Hematopoietic multipotent progenitor cell treated with erythropoietin and hydrocortisone succinate and interleukin-3 and kit ligand, for 8 days (in vitro differentiated cells): ENCODE data around the gene C17orf67.

Source experiments
- DNase-seq: peaks from one replicate; pipeline ENCODE4 v3.0.0-alpha.2; 2015

The C17orf67 gene, protein sequence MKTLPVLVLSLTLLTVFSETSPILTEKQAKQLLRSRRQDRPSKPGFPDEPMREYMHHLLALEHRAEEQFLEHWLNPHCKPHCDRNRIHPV

DNA sequence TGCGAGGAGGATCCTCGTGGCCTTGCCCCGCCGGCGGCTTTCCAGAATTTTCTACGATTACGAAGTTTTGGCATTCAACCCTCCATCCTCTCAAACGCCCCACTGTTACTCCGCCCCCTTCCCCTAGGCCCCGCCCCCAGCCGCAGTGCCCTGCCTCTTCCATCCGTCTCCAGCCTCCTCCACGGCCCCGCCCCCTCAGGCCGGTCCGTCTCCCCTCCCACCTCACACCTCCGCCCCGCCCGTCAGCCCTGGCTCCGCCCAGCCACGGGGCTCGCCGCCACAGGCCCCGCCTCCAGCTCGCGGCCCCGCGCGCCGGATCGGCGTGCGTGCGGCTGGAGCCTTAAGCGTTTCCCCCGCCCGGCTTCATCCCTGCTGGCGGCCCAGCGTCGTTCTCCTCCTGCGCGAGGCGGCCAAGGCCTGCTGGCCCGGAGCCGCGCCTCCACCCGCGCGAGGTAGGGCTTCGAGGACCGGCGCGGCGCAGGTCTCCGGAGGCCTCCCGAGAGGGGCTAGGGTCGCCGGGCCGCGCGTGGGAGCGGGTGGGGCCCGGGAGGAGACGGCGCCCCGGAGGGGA, at the start of gene C17orf67, which contains the start of gene DGKE:
Gene C17orf67, minus strand, starts transcription at position 112 of the 571 bp plus-strand sequence. CDS start 18,110 bp downstream, outside the sequence.
Gene DGKE, plus strand, starts transcription at position 343 of the 571 bp plus-strand sequence. CDS start 645 bp downstream, outside the sequence.
- DNase-seq, result peak; percentile 93

DNA sequence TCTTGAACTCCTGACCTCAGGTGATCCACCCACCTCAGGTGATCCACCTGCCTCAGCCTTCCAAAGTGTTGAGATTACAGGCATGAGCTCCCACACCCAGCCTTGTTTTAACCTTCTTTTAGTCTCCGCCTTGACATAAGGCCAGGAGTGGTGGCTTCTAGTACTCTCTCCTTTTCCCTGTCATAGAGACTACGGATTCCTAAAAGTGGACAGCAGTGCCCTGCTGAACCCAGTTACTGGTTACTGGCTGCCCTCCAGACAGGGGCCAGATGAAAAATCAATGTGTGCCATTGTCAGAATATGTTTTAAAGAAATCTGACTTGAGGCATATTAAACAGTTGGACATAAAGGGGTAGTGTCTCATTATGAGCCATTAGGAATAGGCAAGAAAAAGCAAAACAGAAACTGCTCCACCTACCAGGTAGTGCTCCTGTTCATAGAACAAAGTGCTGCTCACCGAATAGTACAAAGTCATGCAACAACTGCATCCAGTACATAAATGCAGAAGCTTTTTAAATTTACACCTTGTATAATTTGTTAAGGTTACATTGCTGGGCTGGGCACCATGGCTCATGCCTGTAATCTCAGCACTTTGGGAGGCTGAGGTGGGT, 48.1 kb upstream of the C17orf67 start:
- no peak for DNase-seq

DNA sequence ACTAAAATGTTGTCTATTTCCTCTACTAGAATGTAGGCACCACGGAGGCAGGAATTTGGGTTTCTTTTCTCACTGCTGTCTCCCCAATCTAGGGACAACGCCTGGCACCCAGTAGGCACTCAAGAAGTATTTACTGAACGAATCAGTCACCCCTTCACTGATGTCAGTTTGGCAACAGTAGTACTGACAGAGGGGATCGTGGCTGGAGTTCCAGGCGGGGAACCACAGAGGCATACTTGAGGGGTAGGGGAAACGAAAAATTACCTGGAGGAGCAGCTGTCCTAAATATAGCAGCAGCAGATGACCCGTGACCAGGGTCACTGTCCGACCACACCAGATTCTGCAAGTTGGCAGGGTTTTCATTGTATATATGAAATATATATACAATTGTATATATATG, 46.9 kb upstream of the C17orf67 start:
- no peak for DNase-seq

DNA sequence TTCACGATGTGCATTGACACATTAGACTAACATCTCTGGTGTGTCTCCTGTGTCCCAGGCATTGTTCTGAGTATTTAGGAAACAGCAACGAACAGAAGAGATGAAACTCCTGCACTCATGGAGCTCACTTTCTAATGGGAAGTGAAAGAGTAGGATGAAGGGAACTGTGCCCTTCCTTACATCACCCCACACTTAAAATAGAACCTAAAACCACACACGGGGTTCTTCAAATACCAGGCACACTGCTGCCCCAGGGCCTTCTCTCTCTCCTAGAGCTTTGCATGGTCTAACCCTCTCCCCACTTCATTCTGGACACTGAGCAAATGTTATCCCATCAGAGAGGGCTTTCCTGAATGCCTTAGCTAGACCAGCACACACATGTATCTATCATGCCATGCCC, 46.4 kb upstream of the C17orf67 start:
- no peak for DNase-seq

DNA sequence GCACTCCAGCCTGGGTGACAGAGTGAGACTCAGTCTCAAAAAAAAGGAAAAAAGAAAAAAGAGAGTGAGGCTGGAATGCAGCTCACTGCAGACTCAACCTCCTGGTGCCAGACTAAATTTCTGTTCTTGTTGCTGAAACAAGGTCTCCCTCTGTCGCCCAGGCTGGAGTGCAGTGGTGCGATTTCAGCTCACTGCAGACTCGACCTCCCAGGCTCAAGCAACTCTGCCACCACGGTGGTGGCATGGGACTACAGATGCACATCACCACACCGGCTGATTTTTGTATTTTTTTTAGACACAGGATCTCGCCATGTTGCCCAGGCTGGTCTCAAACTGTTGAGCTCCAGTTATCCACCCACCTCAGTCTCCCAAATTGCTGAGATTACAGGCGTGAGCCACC, 45.6 kb upstream of the C17orf67 start:
- DNase-seq, result no peak

DNA sequence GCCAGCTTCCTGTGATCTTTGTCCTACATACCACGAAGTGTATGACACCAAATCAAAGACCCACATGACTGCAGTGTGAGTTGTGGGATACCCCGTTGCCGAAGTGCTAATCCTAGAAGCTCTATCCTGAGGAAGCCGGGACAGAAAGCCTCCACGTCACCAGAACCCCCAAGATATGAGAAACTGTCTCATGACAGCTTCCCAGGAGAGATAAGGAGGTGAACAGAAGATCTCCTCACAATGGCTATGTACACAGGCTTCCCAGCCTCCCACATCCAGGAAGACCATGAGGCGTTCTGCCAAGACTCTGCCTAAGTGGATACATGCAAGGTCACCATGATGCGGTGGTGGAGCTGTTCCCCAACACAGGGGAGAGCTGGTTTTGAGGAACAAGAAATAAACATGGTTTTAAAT, 43.1 kb upstream of the C17orf67 start:
- no peak for DNase-seq

DNA sequence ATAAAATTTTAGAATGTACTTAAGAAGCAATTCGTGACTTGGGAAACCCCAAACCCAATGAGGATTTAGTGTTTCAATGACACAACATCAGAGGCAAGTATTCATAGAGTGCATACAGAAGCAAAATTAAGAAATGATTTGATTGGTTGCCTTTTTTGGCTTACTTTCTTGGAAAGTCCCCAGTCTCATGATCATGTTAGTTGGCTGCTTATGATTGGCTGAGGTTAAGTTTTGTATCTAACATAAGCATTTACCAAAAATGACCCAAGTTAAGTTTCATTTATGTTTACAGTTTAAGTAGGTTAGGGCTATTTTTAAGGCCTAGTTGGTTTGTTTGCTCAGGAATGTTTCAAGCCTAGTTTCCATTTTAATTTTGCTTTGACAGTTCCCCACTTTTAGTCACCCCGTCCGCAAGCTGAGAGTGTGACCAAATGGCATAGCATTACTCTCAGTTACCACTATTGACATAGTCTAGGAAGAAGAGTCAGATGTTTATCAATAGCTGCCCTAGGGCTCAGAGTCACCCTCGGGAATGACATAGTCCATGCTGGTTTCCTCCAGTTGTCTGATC, 36.4 kb upstream of the C17orf67 start:
- DNase-seq, result no peak

DNA sequence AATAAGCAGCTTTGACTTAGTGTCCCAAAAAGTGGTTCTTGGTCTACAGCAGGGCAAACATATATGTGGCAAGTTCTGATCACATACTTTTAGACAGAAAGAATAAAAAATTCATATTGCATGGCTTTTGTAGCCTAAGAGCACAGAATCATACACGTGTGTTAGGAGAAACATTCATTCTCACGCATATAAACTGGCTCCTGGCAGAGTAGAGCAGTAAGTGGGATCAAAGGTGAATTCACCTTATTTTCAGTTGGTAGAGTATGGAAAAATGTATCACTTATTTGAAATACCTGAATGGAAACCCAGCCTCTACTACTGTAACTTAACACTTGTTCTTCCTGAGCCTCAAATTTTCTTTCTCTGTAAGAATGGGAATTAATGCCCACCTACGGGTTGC, 35.0 kb upstream of the C17orf67 start:
- DNase-seq, result no peak

DNA sequence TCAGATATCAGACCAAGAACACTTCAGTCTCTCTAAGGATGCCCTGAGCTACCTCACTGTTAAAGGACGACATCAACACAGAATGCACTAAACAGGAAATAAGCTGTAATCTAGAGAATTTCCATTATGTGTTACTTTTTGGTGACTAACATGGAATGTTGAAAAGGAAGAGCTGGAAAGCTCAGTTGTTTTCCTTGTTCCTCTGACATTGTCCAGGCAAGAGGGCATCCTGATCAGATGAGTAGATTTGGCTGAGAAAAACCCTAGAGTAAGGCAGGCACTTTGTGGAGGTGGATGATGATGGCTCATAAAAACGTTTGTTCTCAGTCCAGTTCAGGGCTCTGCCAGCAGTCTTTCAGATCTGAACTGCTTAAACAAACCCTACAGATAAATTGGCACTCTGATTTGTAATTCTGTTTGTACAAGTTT, 34.2 kb upstream of the C17orf67 start:
- DNase-seq, result no peak

DNA sequence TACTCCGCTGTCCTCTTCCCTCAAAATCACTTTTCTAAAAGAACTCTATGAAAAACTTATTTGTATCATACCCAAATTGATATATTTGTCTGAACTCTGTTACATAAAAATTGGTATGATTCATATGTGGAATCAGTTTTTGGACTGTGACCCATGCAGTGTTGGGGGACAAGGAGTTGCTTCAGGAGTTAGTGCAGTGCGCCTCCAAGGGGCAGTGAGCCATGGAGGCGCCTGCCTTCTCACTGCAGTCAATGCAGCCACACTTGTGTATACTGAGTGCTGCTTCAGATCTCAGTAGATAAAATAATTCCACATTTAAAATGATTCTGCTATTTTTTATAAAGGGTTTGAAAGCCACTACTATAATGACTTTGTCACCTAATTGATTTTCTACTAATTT, 32.8 kb upstream of the C17orf67 start:
- DNase-seq, result peak; percentile 44

DNA sequence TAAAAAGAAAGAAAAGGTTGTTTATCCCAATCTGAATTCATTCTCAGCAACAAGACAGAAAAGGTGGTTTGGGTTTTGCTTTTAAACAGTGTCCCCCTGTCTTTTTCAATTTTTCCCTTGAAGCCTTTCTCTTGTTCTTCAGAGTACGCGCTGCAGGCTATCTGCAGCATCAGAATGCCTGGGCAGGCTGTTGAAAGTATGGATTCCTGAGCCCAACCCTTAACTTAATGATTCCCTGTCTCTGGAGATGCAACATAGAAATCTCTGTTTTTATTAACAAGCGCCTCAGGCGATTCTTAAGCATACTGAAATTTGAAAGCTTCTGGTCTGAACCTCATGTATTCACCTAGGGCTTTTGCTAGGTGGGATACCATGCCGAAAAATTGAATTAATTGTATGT, 32.4 kb upstream of the C17orf67 start:
- no peak for DNase-seq

DNA sequence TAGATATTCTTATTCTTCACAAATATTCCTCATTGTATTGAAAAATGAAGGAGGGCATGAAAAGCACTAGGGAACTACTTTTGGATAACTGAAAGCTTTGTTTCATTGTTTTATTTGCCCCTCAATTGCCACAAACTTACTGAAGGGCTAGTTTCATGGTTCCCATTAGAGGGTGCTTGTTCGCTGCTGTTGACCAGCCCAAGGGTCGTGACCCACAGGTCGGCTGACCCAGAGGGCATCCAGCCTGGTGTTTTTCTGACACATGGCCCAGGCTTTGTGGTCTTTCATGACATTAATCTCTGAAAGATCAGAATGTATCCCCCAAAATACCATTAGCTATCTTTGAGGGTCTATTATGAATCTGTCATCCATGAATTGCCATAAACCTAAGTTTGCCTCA, 30.3 kb upstream of the C17orf67 start:
- no peak for DNase-seq

DNA sequence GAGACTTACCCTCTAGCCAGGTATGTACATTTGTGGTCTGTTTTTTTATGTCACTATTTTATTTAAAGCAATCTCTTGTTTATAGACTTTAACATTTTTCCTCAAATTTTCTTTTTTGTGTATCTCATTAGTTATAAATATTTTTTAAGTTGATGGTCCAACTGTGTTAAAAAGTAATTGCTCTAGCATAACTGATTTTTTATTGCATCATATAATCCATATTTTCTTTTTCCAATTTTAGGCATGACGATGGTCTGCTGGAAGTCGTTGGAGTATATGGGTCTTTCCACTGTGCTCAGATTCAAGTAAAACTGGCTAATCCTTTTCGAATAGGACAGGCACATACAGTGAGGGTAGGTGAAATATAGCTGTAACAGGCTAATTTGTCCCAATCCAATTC, 28.2 kb upstream of the C17orf67 start:
- DNase-seq, result no peak

DNA sequence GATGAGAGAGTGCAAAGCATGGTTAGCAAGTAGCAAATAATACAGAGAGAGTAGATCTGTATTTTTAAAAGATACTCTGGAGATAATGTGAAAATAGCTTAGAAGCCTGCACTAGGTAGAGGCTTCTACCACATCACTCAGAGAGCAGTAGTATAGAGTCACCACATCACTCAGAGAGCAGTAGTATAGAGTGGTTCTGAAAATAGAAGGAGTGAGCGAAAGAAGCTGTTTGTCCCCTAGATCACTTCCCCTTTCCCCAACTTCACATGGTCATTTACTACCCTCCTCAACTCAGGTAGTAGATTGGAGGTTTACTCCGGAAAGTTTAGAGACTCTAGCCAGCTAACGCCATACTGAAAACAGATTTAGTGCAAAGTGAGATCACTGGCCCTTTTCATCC, 17.3 kb upstream of the C17orf67 start:
- DNase-seq, result no peak

DNA sequence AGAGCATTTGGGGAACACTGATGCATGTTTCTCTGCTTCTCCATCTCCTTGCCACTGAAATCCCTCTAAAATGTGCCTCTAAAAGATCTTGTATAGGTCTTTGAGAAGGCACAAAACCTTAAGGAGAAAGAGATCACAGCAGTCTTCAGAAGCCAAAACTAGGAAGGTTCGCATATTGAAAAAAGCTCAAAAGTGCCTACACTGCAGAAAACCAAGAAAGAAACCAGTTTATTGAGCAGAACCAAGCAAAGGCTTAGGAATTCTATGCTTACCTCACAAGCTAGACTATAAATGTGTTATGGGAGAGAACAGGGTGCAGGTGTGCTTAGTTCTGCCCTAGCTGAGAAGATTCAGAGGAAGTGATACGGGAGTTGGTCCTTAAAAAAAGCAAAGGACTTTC, 16.9 kb upstream of the C17orf67 start:
- DNase-seq, result no peak

DNA sequence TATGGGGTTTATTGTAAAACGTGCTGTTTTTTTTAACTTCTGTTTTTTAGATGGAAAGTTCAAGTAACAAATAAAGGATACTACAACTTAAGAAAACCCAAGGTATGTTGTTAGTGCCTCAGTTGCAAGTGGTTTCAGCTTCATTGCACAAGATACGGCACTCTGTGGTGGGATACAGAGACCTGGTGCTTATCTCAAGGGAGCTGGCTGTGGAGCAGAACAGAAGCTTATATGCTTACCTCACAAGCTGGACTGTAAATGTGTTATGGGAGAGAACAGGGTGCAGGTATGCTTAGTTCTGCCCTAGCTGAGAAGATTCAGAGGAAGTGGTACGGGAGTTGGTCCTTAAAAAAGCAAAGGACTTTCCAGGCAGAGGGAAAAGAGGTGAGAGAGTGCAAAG, 15.4 kb upstream of the C17orf67 start:
- DNase-seq, result peak; percentile 53

DNA sequence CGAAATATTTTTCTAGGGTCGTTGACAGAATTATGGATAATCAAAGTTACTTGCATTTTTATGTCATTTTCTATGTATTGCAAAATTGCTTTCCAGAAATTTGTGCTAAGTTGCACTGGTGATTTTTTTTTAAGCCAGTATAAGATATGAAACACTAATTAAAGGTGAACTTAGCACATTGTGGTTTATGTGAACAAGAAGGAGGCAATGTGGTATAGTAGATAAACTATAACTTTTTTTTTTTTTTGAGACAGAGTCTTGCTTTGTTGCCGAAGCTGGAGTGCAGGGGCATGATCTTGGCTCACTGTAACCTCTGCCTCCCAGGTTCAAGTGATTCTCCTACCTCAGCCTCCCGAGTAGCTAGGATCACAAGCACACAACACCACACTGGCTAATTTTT, 13.4 kb upstream of the C17orf67 start:
- DNase-seq, result peak; percentile 64

DNA sequence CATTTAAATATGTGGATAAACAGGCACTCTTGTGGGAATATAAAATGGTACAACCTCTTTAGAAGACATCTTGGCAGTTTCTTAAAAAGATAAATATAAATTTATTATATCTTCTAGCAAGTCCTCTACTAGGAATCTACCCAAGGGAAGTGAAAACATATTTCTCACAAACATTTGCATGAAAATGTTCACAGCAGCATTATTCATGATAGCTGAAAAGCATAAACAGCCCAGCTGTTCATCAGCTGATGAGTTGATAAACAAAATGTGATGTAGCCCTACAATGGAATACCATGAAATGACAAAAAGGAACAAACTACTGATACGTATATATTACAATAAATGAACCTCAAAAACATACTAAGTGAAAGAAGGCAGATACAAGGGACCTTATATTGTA, 12.2 kb upstream of the C17orf67 start:
- DNase-seq, result peak; percentile 28

DNA sequence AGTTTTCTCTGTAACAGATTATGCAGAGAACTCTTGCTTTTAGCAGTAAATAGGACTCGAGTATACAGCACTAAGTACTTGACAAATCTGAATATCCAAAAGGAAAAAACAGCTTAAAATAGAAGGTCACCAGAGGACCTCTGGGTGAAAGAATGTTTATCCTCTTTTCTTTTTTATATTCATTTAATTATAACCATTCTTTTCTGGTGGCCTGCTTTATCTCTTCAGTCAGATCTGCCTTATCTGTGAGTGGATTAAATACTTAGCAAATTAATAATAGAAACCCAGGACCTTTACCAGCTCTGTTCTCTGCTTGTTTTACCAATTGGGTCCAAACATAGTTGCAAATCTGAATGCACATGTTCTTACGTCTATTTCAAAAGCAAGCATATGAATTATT, 8.9 kb upstream of the C17orf67 start:
- DNase-seq, result no peak

DNA sequence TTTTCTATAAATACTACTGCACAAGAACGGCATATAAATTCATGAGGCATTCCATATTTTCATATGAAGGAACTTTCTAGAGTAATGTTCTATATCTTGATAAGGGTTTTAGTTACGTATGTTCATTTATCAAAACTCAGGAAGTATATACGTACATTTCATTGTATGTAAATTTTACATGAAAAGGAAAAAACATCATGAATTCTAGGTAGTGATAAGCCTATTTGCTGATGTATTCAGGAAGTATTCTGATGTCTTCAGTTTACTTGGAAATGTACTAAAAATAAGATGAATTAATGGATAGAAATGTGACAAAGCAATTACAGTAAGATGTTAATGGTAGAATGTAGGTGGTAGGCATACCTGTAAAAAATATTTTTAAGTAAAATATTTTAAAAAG, 5.0 kb upstream of the C17orf67 start:
- DNase-seq, result no peak

DNA sequence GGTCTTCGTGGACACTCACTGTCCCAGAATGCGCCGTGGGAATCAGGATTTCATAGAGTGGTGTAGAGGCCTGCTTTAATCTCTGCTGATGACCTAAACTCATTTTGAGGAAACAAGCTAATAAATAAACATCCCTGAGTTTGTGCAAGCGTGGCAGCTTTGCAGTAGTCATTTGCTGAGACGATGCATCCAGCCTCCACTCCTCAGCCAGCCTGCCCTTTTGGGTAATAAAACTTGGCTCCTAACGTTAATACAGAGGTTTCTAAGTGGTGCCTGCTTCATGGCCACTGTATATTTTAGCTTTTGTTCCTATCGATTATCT, 1.5 kb upstream of the C17orf67 start:
- no peak for DNase-seq

DNA sequence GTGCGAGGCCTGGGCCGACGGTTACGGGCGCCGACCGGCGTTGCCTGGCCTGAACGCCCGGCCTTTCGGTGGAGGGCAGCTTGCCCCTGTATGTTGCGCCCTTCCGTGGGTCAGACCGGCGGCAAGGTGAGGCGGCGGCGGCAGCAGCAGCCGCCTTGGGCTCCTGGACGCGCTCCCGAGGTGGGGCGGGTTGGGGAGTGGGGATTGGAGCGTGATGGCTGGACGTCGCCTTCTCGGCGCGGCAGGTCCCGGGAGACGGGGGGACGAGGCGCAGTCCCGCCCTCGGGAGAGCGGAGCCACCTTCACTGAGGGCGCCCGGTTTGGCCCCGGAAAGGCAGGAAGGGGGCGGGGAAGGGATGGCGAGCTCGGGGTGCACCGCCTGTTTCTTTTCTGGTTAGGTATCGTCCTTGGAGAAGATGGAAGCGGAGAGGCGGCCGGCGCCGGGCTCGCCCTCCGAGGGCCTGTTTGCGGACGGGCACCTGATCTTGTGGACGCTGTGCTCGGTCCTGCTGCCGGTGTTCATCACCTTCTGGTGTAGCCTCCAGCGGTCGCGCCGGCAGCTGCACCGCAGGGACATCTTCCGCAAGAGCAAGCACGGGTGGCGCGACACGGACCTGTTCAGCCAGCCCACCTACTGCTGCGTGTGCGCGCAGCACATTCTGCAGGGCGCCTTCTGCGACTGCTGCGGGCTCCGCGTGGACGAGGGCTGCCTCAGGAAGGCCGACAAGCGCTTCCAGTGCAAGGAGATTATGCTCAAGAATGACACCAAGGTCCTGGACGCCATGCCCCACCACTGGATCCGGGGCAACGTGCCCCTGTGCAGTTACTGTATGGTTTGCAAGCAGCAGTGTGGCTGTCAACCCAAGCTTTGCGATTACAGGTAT, 902 bp upstream of the C17orf67 start:
- peak; percentile 57 for DNase-seq

DNA sequence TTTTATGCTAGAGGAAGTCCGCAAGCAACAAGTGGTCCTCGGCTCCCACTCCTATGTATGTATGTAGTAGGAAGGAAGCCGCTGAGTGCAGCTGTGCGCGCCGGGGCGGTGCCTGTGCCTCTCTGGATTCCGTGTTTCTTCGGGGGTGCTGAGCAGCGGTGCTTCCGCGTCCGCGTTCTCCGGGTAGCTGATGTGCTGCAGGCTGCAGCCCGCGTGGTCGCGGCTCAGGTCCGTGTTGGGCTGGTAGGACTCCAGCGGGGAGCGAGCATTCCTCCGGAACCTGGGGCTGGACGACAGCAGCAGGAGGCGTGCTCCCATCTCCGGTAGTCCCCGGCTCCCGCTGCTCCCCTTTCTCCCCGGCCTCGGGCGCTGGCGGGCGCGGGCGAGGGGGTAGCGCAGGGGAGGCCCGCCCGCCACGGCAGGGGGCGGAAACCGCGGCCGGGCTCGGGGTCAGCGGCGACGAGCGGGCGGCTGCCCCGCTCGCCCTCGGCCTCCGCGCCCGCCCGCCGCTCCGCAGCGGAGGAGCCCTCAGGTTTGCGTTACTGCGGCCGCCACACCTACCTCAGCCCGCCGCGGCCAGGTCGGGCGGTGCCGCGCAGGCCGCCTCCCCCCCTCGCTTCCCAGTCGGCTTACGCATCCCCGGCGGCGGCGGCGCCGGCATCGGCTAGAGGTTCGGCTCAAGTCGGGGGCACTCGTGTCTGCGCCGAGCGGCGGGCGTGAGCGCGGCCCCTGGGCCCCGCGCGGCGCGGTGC, 487 bp downstream of the C17orf67 start:
- DNase-seq, result peak; percentile 62
